ENCODE results near the gene TEFM.

DNA sequence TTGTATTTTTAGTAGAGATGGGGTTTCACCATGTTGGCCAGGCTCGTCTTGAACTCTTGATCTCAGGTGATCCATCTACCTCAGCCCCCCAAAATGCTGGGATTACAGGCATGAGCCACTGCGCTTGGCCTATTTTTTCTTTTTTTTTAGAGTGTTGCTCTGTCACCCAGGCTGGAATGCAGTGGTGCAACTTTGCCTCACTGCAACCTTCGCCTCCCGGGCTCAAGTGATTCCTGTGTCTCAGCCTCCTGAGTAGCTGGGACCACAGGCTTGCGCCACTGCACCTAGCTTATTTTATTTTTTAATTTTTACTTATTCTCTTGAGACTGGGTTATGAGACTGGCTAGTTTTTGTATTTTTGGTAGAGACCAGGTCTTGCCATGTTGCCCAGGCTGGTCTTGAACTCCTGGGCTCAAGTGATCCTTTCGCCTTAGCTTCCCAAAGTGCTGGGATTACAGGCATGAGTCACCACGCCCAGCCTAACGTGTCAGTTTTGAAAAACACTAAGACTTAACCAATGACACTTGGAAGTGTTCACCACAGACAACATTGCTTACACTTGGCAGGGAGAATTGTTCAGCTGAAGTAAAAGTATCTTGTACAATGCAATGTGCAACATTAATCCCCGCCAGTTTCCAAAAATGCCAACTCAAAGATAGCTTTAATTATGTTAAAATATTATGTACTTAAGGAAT lies 47.3 kb downstream of the TEFM start:
- TF ChIP-seq, protein P1, sequence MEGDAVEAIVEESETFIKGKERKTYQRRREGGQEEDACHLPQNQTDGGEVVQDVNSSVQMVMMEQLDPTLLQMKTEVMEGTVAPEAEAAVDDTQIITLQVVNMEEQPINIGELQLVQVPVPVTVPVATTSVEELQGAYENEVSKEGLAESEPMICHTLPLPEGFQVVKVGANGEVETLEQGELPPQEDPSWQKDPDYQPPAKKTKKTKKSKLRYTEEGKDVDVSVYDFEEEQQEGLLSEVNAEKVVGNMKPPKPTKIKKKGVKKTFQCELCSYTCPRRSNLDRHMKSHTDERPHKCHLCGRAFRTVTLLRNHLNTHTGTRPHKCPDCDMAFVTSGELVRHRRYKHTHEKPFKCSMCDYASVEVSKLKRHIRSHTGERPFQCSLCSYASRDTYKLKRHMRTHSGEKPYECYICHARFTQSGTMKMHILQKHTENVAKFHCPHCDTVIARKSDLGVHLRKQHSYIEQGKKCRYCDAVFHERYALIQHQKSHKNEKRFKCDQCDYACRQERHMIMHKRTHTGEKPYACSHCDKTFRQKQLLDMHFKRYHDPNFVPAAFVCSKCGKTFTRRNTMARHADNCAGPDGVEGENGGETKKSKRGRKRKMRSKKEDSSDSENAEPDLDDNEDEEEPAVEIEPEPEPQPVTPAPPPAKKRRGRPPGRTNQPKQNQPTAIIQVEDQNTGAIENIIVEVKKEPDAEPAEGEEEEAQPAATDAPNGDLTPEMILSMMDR (IDR thresholded peaks at IDR 0.05) = no peak
- TF ChIP-seq EP300 (IDR thresholded peaks at IDR 0.05) (no peak), POLR2AphosphoS5 (IDR thresholded peaks at IDR 0.05) (no peak), POLR2A (IDR thresholded peaks at IDR 0.05) (no peak)
